Right cardiac atrium (tissue), 5 donors: ENCODE measurements around the gene ANAPC1. TPM values are rescaled to one million over a fixed set of nuclear protein-coding genes. Genes with fewer than 3 reads are reported as not detected.
"Not testable (repeated sequence)": the region's sequence is repeated elsewhere in the genome, so short reads cannot be mapped to it uniquely, and the experiment has no call there.

Experiments
- ATAC-seq, 2 donors: fragments of 200-7000 bp; cut with Tn5 transposase; one replicate each; pipeline versions ENCODE4 v1.8.0 to v1.9.1; 2020; ENCODE audit warnings: moderate library complexity in 2 of 2, mild to moderate bottlenecking in 1 of 2
- DNase-seq, 3 donors: peaks; one replicate each; pipeline ENCODE4 v3.0.0-alpha.2; 2020
- H3K27ac ChIP-seq: one replicate; pipeline ENCODE4 v1.5.1; 2013; ENCODE audit warnings: mild to moderate bottlenecking, low read length, control low read depth, moderate library complexity
- H3K27me3 ChIP-seq: one replicate; pipeline ENCODE4 v1.6.1; 2013; ENCODE audit not compliant: control insufficient read depth, insufficient read depth
- H3K4me1 ChIP-seq: one replicate; pipeline ENCODE4 v1.6.1; 2013; ENCODE audit warnings: low read length; ENCODE audit not compliant: control insufficient read depth, insufficient read depth
- H3K4me3 ChIP-seq: one replicate; pipeline ENCODE4 v1.5.1; 2013; ENCODE audit warnings: low read length, control low read depth
- H3K9me3 ChIP-seq: one replicate; pipeline ENCODE4 v1.6.1; 2013; ENCODE audit warnings: low read length; ENCODE audit not compliant: control insufficient read depth
- WGBS: extraction: QIAGEN DNeasy Blood & Tissue Kit; methylation state at CpG from one replicate; pipeline ENCODE4 v1.1.7; 2013; 5-methylcytosine and 5-hydroxymethylcytosine counted together
- intact Hi-C, 4 donors: fragments of 100-400 bp; cut with DNase I; formaldehyde crosslinking; loops; one replicate each; pipeline versions ENCODE4 v1.11.0 to v1.14.0; 2022 to 2023
- polyA plus RNA-seq: library from polyadenylated mRNA; stranded (reverse); fragments of 200-250 nt; gene quantifications from one replicate; pipeline ENCODE4 v1.2.3, GENCODE V29; 2013
- total RNA-seq, 4 donors: library from RNA; stranded (reverse); fragmentation: NEBNext Ultra II Directional; extraction: Animal tissue kit (Norgen Biotek cat#: 25700); gene quantifications; one replicate each; pipeline ENCODE4 v1.2.1, GENCODE V29; 2021
- donor health status: healthy with polysubstance abuse.
- donor health status: DM: no; HTN: yes; CAD: no.
- donor health status: DM: no; HTN: no; CAD: no.
- donor health status: DM: no; HTN: yes; CAD: no; lungs with severe emphysema.
- donor health status: DM: yes; HTN: yes; CAD: no.

ANAPC1 gene
- total and polyA plus RNA-seq, 5 donors = 5.2 to 20.7 (median 19.3) TPM

DNA sequence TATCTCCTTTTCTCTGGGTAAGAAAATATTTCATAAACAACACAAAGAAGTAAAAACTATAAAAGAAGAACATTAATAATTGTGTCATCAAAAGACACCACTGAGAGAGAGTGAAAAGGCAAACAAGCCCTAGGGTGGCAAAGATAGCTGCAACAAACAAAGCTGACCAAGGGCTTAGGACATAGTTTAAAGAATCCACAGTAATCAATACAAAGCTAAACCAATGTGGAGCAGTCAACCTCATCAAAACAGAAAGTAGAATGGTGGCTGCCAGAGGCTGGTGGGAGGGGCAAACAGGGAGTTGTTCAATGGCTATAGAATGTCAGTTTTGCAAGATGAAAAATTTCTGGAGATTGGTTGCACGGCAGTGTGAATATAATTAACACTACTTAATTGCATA is 93.4 kb downstream of the ANAPC1 start:
- intact Hi-C loops = not testable (repeated sequence)

DNA sequence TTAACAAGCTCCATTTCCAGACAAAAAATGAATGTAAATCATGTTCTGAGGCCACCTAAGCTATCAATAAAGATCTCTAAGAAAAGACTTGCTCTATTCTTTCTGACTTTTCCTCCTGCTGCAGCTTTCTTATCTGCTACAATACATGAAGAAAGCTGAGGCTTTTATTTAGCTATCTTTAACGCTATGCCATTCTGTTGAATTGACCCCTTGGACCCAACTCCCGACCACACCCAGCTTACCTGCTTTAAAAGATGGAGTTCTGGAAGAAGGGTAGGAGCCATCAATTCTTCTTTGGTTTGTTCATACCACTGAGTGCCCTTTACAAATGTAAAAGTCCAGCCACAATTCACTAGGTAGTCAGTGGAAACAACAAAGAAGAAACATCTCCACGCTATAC is 99.9 kb downstream of the ANAPC1 start:
- ATAC-seq, H3K27ac ChIP-seq, H3K4me1 ChIP-seq, H3K9me3 ChIP-seq, H3K27me3 ChIP-seq, intact Hi-C loops, H3K4me3 ChIP-seq, DNase-seq: not testable (repeated sequence)
- WGBS = 94% methylated on average over 3 of the region's 3 CpGs

More for the DNA sequence above, 93.4 kb downstream of the ANAPC1 start:
- H3K4me3 ChIP-seq, H3K27me3 ChIP-seq, H3K4me1 ChIP-seq, H3K27ac ChIP-seq, ATAC-seq, H3K9me3 ChIP-seq, DNase-seq: not testable (repeated sequence)
- 100% methylated on average over 1 of the region's 1 CpG for WGBS

DNA sequence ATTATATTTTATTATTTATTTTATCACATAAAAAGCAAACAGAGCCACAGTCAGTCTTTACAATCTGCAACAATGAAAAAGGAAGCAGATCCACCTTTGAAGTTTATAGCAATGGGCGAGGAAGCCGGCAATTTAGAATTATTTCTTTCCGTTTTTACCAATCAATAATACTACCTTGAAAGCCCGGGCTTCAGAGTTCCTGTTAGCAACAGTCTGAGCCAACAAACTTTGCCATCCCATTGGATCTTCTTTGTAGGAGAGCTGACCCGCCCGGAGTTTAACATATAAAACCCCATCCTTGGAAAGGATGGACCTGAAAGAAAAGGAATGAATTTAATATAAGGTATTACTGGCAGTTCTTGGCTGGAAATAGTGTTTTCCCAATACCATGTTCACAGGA is 101.8 kb downstream of the ANAPC1 start:
- H3K4me3 ChIP-seq, H3K9me3 ChIP-seq, DNase-seq, H3K4me1 ChIP-seq, intact Hi-C loops, H3K27ac ChIP-seq, H3K27me3 ChIP-seq, ATAC-seq: not testable (repeated sequence)
- WGBS = 98% methylated on average over 6 of the region's 6 CpGs

DNA sequence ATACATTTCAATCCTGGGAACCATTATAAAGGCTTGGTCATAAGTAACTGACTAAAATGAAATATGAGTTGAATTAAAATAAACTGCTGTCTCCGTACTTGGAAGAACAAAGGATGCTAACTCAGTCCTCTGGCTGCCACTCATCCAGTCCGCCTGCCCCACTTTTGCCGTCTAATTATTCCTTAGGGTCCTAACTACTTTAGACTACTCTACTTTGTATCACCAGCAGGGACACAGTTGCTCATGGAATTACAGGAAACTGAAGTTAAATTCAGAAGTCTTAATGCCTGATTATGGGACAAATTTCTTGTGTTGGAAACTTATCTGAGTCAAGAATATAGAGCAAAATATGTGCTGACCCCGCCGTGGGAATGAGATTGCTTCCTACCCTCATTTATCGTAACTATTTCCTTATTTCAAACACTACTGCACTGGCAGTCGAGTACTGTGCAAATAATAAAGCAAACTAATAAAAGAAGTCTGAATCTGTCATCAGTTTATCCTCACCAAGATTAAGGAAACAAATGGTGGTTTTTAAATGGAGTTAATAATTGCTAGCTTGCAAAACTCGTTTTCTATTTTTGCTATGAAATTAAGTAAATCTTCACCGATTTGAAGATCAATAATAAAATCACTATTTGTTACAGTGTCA is 102.4 kb downstream of the ANAPC1 start:
- H3K27ac ChIP-seq, intact Hi-C loops, H3K4me3 ChIP-seq, ATAC-seq, H3K9me3 ChIP-seq, H3K27me3 ChIP-seq, DNase-seq, H3K4me1 ChIP-seq: not testable (repeated sequence)
- WGBS = 76% methylated on average over 8 of the region's 9 CpGs

DNA sequence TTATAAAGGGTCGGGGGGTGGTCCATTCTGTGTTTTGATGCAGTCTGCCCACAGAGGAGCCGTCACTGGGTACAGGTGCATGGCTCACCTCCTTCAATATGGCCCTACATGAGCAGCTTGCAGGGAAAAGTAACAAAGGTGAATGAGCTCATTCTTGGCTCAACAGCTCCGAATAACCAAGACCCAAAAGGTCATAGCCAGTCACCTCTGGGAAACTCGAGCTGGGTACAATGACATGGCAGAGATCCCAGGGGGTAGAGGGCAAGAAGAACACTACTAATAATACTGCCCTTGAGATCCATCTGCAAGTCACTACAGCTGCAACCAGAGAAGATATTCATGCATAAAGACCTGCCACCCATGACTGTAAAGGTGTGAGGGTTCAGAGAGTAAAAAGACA is 106.8 kb downstream of the ANAPC1 start:
- H3K27ac ChIP-seq, DNase-seq, H3K4me1 ChIP-seq, H3K27me3 ChIP-seq, H3K4me3 ChIP-seq, H3K9me3 ChIP-seq, intact Hi-C loops, ATAC-seq: not testable (repeated sequence)
- WGBS = 79% methylated on average over 4 of the region's 4 CpGs

DNA sequence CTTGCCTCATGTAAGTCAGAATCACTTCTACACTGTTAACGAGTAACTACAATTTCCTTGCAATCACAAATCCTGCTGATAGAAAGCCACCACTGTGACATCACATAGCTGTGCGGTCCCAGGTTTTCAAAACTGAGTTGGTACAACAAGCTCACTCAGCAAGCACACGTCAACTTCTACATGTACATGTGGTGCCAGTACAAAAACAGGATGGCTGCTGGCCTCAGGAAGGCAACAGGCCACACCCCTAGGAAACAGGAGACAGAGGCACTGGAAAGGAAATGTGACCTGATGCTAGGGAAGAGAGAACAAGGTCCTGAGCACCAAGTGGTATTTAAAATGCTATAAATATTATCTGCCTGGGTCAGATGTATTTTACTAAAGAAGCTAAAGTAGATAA is 107.7 kb downstream of the ANAPC1 start:
- H3K4me3 ChIP-seq, DNase-seq, H3K4me1 ChIP-seq, intact Hi-C loops, H3K27ac ChIP-seq, H3K27me3 ChIP-seq, H3K9me3 ChIP-seq: not testable (repeated sequence)
- WGBS = 50% methylated on average over 1 of the region's 3 CpGs
- peak in 1 of 2 donors; percentile 64 for ATAC-seq

DNA sequence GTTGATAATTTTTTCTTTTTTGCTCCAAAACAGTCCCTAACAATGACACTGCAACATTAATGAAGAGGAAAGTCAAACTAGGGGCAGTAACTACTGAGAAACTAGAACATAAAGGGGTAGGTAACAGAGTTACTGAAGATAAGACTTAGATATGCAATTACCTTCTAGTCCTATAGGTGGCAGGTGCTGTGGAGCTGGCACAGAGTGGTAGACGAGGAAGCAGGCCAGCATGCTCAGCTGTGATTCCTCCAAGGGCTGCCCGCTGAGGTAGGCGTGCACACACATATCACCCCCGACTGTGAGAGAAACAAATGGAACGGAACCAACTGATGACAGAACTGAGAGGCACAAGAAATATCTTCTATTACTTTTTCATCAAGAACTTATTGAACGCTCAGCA is 111.8 kb downstream of the ANAPC1 start:
- H3K9me3 ChIP-seq, DNase-seq, intact Hi-C loops, H3K4me1 ChIP-seq, H3K27ac ChIP-seq, H3K27me3 ChIP-seq, H3K4me3 ChIP-seq: not testable (repeated sequence)
- WGBS = 50% methylated on average over 1 of the region's 6 CpGs
- ATAC-seq = peak; percentile 49 to 67

DNA sequence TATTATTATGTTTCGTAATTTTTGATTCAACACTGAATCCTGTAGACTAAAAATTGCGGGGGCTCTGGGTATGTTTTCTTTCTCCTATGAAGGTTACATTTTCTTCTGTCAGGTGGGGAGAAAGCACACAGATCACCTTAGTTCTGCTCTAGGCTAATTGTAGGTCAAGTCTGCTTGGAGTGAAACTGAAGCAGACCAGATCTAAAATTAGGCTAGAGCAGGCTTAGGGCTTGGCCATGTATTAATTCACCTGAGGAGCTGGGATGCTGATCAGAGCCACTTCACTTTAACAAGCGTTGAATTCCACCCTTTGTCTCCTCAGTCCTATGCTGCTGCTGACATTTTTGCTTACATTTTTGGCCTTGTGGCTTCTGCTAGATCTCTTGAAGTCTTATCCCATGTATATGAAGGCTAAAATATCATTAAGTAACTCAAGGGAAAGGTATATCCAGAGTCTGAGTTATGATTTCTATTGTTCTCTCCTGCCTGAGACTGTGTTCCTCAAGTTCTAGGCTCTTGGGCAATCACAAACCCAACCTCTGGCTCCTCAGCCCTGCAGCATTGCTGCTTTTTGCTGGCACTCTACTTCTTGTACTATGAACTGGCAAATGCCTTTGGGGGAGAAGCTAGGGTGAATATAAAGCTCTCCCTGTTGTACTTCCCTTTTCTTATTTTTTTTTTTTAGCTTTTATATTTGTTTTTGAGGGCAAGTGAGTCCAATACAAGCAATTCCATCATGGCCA is 112.9 kb downstream of the ANAPC1 start:
- ATAC-seq, intact Hi-C loops: not testable (repeated sequence)
- WGBS = 70% methylated on average over 2 of the region's 3 CpGs

DNA sequence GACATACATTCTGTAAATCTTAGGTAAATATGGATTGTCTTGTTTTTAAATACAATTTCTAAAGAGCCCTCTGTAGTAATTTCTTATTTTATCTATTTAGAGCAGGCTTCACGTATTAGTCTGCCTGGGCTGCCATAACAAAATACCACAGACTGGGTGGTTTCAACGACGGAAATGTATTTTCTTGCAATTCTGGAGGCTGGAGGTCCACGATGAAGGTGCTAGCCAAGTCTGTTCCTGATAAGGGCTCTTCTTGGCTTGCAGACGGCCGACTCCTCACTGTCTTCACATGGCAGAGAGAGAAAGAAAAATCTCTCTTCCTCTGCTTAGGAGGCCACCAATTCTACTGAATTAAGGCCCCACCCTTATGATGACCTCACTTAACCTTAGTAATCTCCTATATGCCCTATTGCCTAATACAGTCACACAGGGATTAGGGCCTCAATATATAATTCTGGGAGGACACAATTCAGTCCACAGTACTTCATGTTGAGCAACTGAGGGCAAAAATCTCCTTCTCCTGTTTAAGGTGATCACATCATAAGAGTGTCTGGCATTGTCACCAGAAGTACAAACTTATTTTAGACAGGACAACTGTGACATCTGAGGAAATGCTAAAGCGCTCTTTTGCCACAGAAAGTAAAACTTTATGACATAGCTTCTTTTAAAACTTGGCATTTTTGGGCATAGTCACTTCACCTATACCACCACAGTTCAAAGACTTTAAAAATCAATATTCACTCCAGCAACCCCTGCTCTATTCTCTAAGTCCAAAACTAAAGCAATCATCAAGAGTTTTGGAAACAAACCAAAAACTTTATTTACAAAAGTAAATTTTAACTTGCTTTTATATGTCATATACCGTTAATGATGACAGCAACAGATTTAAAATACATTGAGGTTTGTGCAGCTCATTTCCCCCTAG is 115.5 kb downstream of the ANAPC1 start:
- H3K4me1 ChIP-seq, ATAC-seq, H3K4me3 ChIP-seq, DNase-seq, H3K27ac ChIP-seq, H3K9me3 ChIP-seq, H3K27me3 ChIP-seq, intact Hi-C loops: not testable (repeated sequence)
- WGBS = 76% methylated on average over 6 of the region's 8 CpGs

More for the DNA sequence above, 112.9 kb downstream of the ANAPC1 start:
- not testable (repeated sequence) for DNase-seq, H3K27ac ChIP-seq, H3K4me3 ChIP-seq, H3K9me3 ChIP-seq, H3K27me3 ChIP-seq, H3K4me1 ChIP-seq

DNA sequence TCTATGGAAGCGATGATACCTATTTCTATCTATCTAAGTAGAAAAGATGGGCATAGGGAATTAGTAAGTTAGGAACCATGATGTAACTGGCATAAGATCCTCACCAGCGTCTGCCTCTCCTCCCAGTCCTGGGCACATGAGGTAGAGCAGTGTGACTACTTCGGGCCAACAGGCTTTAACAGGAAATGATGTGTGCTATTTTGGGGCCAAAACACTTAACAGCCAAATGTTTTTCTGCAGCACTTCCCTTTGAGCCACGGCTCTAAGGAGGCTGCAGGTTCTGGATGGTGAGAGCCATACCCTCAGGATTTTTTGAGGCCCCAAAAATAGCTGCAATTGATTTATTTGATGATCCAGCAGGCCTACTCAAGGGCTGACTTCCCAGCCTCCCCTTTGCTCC is 116.9 kb downstream of the ANAPC1 start:
- H3K27ac ChIP-seq, intact Hi-C loops, H3K9me3 ChIP-seq, H3K4me3 ChIP-seq, H3K27me3 ChIP-seq, H3K4me1 ChIP-seq: not testable (repeated sequence)
- 31% methylated on average over 2 of the region's 4 CpGs for WGBS
- ATAC-seq (peak in 1 of 2 donors; percentile 21), DNase-seq (peak in 1 of 3 donors; percentile 12)

DNA sequence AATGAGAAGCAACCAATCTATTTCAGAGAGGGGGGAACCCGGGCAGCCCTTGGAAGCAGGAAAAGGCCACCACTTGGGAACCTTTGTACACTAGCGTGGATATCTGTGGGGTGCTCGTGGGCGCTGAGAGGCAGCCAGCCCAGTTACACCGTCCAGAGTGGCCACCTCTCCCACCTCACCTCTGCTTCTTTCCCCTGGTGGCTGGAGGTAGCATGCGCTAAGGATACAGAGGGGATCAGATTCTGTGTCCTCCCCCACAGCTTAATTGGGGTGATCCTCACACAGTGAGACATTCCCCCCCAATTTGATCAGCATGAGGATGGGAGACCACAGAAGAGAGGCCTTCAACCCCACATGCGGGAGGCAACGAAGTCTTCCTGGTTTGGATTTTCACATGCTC is 117.7 kb downstream of the ANAPC1 start:
- ATAC-seq, H3K27ac ChIP-seq, intact Hi-C loops, H3K4me3 ChIP-seq, H3K27me3 ChIP-seq, DNase-seq, H3K9me3 ChIP-seq, H3K4me1 ChIP-seq: not testable (repeated sequence)
- 98% methylated on average over 3 of the region's 8 CpGs for WGBS
